ENCODE data around the gene IPO11. TPM values are rescaled to one million over a fixed set of nuclear protein-coding genes. Genes with fewer than 3 reads are reported as not detected.
"Not testable (repeated sequence)": the region's sequence is repeated elsewhere in the genome, so short reads cannot be mapped to it uniquely, and the experiment has no call there.

IPO11 gene
- total RNA-seq, 1 experiment from 2014 or later: 23.4 TPM

DNA sequence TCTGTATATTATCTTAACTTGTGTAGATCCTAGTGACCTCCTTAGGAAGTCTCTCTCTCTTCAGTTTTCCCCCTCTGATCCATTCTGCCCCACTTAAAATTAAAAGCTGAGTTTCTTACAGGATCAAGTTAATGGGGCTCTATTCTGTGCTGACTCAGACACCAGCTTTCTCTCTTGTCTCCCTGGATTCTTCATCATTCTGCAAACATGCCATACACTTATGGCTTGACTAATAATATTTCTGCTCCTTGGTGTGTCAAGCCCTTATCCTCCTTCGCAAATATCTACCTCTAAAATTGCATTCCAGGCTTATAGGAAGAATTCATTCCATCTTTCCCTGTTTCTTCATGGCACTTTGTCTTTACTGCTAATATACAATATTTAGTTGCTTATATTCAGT, 184.1 kb downstream of the IPO11 start:
- DNase-seq (ENCODE audit: low read depth): no peak

DNA sequence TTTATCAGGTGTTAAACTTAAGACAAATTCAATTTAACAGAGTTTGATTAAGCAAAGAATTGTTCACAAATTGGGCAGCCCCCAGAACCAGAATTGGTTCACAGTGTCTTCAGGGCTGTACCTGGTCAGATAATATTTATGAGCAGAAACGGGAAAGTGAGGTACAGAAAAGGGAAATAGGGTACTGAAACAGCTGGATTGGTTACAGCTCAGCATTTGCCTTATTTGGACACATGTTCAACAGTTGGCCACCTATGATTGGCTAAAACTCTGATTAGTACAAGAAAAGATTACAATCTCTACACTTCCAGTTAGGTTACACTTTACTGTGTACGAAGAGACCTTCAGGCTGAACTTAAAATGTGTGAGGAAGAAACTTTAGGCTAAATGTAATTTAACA, 184.8 kb downstream of the IPO11 start:
- no peak for DNase-seq (ENCODE audit: low read depth)

DNA sequence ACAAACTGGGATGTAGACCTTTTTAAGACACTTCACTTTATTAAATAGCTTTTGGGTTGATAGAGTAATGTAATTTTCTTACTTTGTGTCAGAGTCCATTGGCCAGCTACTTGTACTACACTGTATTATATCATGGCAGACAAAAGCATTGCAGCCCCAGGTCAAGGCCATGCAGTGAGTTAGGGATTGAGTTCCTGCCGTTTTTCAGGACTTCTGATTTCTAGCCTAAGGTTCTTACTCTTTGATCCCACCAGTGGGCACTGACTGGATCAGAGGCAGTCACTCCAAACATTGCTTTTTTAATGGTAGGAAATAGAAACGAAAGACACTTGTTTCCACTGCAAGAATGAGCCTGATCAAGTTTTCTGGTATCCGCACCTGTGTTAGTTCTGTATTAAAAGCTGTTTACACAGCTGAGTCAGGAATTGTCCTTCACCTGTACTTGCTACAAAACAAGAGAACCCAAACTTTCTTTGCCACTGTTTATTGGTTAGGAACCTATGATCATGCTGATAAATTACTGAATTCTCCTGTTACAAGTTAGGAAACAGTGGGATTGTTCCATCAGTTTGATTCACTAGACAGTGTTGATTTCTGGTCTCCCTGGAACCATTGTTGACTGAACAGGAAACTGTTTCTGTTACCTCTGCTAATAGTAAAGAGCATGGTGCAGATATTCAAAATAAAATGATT, 188.1 kb downstream of the IPO11 start:
- no peak for DNase-seq (ENCODE audit: low read depth)

DNA sequence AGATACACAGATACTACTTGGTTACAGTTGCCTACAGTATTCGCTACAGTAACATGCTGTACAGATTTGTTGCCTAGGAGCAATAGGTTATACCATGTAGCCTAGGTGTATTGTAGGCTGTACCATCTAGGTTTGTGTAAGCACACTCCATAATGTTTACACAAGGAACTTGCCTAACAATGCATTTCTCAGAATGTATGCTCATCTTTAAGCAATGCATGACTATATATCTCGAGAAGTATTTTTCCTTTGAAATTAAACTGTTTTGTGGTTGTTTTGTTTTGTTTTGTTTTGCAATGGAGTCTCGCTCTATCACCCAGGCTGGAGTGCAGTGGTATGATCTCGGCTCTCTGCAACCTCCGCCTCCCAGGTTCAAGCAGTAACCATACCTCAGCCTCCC, 191.4 kb downstream of the IPO11 start:
- DNase-seq (ENCODE audit: low read depth): no peak

DNA sequence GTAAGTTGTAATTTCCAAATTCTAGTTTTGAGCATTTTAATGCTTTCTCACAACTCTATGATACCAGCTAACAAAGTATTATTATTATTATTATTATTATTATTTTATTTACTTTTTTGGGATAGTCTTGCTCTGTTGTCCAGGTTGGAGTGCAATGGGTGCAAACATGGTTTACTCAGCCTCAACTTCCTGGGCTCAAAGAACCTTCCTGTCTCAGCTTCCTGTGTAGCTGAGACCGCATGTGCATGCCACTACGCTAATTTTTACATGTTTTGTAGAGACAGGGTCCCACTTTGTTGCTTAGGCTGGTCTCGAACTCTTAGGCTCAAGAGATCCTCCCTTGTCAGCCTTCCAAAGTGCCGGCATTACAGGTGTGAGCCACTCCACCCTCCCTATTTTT, 193.1 kb downstream of the IPO11 start:
- no peak for DNase-seq (ENCODE audit: low read depth)

DNA sequence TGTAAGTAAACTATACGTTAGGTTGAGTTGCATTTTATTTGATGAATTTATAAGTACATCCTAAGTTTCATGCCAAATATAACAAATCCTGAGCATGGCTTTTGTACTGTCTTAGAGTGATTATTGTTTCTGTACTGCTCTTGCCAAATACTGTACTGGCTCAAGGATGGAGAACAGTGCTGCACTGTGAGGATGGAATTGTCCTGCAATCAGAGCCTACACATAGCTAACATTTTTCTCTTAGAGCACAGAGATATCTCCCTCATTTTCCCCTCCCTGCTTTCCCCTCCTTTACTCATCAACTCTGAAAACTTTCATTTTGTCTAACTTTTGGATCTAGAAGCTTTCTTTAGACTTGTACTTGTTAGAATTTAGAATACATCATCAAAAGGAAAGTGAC, 194.3 kb downstream of the IPO11 start:
- no peak for DNase-seq (ENCODE audit: low read depth)

DNA sequence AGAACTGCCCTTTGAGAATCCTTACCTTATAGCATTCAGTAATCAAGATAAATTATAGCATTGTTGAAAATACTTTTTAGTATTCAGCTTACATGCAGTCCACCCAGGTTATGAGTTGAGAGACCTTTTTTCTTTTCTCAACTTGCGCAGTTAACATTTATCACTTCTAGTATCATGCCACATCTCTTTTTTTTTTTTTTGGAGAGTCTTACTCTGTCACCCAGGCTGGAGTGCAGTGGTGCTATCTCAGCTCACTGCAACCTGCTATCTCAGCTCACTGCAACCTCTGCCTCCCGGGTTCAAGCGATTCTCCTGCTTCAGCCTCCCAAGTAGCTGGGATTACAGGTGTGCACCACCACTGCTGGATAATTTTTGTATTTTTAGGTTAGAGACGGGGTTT, 195.1 kb downstream of the IPO11 start:
- no peak for DNase-seq (ENCODE audit: low read depth)

DNA sequence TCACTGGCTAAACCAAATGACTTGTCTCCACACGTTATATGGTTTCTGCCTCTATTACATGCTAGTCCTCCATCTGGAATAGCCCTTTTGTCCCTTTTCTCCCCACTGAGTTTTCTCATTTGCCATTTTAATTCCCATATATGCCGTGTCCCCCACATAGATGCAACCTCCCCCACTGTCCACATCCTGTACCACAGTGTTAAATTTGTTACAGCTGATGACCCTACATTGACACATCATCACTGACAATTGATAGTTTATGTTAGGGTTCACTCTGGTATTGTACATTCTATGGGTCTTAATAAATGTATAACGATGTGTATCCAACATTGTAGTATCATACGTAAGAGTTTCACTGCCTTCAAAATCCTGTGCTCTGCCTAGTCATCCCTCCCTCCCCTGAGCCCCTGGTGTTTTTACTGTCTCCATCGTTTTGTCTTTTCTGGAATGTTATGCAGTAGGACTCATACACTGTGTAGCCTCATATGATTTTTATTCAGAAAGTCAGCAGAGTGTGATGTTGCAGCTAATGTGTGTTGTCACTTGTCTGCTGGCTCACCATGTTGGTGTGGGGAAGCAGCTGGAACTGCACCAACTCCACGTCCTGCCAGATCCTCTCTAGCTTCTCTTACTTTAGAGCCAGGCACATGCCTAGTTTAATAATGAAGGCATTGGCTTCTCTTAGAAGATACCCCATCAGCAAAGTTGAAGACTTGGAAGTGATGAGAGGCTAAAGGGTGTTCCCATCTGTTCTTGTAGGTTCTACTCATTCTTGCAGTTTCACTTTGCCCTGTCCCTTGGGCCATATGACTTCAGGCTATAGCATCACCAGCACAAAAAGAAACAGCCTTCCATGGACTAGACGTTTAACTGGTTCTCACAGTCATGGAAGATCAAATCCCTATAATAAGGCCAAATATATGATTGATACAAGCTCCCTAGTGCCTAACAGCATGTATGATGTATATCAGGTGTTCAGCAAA, 196.3 kb downstream of the IPO11 start:
- DNase-seq (ENCODE audit: low read depth): no peak

DNA sequence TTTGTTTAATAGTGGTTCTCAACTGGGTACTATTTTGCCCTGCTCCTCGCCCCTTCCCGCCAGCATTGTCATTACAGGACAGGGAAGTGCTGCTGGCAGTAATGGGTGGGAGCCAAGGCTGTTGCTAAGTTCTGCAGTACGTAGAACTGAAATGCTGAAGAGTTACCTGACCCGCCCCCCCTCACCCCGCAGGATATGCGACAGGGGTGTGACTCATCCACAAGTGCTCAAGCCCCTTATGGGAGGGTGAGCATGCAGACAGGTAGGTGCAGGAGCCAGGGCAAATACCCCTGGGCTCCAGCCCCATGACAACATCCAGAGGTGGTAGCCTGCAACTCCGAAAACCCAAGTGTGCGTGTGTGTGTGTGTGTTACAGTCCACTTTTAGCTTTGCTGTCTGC, 201.8 kb downstream of the IPO11 start:
- DNase-seq (ENCODE audit: low read depth): no peak

DNA sequence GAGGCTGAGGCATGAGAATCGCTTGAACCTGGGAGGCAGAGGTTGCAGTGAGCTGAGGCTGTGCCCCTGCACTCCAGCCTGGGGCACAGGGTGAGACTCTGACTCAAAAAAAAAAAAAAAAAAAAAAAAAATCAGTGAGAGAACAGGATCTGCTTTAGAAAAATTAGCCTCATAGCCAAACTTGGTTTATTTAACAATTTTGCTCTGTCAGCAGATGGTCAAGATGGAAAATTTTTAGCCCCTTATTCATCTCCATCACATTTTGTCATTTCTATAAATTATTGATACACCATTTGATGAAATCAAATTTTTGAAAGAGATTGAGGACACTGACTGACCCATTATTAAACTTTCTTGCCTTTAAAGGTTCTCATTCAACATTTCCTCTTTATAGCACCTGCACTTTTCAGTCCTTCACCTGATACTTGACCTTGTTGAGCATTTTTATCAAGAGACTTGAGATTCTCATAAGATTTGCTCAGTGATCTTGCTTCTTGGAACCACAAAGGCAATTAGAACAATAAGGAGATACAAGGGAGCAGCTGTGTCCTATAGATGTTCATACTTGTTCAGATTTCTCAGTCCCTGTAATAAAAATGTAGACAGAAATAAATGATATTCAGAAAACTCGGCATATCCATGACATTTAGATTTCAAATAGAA, 204.2 kb downstream of the IPO11 start:
- DNase-seq (ENCODE audit: low read depth): no peak

DNA sequence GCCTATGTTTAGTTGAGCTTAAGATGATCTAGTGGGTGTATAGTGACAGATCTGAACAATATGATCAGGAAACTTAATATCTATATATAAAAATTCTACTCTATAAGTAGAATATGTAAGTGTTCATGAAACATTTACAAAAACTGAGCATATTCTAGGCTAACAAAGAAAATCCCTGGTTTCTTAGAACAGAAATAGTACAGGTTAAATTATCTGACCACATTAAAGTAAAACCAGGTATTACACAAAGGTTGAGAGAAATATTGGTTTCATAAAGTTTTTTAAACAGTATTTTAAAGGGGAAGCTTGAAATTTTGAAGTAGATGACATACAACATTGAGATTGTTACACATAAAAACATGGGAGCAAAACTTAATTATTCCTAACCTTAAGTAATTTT, 205.4 kb downstream of the IPO11 start:
- DNase-seq (ENCODE audit: low read depth): no peak

DNA sequence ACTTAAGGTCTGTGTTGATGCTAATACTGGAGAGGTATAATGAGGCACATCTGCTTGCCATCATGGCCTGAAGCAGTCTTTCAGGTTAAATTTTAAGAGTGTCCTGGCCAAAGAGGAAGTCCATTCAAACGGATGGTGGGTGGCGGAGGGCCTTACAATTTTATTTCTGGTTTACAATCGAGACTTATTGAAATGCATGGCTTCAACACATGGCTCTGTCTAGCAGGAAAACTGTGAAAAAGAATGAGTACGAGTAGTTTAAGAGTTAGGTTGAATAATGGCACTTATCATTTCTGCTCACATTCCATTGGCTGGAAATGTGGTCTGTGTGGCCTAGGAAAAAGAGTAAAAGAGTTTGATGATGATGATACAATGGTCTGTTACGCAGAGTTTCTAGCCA, 208.2 kb downstream of the IPO11 start:
- DNase-seq (ENCODE audit: low read depth): no peak

DNA sequence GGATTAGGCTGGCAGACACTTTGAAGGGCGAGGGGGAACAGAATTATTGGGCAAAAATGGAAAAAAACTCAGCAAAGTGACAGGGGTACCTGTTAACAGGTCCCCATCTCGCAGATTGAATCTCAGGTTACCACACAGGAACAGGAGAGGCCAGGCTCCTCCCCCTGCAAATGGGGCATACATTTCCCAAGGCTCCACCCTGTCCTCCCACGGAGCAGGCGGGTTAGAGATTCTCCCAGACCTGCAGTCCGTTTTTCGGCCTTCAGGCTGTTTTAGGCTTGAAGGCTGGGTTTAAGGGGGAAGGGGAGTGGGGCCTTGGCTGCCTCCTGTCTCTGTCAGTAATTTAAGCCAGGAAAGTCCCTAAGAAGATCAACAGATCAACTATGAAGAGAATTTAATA, 208.7 kb downstream of the IPO11 start:
- no peak for DNase-seq (ENCODE audit: low read depth)

DNA sequence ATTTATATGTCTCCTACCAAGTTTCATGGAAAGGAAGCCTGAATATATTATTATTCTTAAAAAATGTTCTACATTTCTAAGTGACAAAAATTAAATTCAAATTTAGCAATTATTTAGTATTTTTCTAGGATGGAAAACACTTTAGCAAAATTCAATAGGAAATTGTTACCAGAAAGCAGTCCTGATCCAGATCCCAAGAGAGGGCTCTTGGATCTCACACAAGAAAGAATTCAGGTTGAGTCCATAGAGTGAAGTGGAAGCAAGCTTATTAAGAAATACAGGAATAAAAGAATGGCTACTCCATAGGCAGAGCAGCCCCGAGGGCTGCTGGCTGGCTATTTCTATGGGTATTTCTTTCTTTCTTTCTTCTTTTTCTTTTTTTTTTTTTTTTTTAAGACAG, 210.7 kb downstream of the IPO11 start:
- DNase-seq (ENCODE audit: low read depth): no peak

DNA sequence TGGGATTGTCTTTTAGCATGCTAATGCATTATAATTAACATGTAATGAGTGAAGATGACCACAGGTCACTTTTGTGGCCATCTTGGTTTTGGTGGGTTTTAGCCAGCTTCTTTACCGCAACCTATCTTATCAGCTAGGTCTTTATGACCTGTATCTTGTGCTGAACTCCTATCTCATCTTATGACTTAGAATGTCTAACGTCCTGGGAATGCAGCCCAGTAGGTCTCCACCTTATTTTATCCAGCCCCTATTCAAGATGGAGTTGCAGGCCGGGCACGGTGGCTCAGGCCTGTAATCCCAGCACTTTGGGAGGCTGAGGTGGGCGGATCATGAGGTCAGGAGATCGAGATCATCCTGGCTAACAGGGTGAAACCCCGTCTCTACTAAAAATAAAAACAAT, 211.9 kb downstream of the IPO11 start:
- not testable (repeated sequence) for DNase-seq (ENCODE audit: low read depth)

DNA sequence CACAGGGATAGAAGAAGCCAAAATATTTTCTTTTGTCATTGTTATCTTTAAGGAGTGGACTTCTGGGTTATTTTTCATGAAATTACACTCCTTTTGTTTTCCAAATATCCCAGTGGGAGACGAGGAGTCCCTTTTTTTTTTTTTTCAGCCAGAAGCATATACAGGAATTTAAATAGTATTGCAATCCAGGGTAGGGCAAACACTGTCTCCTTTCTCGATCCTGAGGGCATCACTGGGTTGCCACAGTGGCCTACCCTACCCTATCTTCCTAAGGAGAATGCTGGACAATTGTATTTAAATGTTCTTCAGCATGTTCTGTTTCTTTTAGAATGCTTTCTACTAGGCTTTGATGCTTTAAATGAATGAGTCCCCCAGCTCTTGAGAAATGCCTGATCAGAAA, 214.0 kb downstream of the IPO11 start:
- DNase-seq (ENCODE audit: low read depth): no peak

DNA sequence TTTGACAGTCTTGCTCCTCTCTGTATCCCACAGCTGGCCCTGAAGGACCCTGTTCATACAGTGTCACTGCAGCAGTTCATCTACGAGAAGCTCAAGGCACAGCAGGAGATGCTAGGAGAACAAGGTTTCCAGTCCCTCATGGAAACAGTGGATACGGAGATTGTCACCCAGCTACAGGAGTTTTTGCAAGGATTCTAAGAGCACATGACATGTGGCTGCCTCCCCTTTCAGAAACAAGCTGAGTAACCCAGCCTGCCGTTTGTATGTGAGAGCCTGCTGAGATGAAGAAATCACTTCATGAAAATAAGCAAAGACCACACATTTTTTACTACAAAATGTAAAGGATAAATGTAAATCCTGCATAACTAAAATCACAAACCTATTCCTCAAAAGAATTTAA, 214.6 kb downstream of the IPO11 start:
- DNase-seq (ENCODE audit: low read depth): no peak

DNA sequence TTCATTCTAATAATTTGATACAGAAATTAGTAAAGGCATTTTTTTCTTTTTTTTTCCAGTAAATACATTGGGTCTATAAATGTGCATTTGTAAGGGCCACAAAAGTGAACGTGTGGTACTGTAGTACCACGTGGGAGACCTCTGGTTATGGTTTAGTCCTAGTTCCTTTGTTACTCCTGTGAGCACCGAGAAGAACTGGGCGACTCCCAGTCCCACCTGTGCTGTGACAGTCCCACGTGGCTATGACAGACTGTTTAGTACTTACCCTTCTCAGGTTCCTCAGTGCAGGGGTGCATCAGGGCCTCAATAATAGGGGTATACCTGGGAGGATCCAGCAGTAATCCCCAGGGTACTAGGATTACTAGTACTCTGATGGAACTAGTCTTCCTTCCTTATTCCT, 215.3 kb downstream of the IPO11 start:
- DNase-seq (ENCODE audit: low read depth): no peak

DNA sequence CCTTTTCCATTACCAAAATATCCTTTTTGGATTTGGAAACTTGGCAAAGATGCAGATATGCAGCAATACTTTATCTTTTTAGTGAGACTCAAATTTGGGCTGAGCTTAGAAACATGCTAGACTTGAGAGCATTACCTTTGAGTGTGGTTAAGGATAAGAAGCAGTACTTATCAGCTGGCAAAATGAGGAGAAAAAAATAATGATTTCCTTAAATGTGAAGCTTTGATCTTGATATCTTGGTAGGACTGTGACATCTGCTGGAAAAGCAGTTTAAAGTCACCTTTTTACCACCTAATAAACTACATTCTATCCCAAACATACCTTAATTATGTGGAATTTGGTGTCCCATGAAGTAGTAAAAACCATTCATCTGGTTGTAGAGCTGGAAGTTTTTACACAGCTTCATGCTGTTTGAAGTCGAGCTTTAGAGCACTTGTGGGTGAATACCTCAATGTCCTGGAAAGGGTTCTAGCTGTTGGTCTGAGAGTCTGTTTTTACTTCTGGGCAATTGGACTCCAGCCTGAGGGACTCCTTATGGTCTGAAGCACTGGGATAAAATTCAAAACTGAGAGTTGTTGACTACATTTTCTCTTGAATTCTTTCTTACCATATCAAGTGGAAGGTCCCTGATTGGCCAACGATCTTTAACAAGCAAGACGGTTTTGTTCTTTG, 219.5 kb downstream of the IPO11 start:
- no peak for DNase-seq (ENCODE audit: low read depth)

DNA sequence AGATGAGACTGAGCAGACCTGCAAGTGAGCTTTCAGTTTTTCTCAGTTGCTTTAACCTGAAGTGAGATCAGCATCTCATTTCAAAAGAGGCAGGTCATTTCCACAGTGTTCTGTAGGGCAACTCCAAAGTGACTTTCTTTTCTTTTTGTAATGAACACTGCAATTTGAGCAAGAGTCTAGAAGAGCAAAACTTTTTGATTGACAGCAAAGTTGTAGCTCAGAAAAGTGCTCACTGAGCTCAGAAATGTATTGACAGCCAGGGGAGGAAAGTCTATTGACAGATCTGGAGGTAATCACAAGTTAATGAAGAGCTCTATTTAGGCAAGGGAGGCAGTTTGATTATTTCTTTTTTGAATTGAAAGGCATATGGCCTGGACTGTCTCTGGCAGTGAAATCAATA, 220.7 kb downstream of the IPO11 start:
- DNase-seq (ENCODE audit: low read depth): no peak

DNA sequence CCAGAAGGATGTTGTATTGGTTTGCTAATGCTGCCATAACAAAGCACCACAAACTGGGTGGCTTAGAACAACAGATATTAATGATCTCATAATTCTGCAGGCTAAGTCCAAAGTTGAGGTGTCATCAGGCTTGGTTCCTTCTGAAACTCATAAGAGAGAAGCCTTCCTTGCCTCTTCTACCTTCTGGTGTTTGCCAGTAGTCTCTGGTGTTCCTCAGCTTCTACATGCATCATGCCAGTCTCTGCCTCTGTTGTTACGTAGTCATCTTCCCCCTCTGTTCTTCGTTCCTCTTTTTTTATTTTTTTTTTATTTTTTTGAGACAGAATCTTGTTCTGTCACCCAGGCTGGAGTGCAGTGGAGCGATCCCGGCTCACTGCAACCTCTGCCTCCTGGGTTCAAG, 227.9 kb downstream of the IPO11 start:
- DNase-seq (ENCODE audit: low read depth): no peak

DNA sequence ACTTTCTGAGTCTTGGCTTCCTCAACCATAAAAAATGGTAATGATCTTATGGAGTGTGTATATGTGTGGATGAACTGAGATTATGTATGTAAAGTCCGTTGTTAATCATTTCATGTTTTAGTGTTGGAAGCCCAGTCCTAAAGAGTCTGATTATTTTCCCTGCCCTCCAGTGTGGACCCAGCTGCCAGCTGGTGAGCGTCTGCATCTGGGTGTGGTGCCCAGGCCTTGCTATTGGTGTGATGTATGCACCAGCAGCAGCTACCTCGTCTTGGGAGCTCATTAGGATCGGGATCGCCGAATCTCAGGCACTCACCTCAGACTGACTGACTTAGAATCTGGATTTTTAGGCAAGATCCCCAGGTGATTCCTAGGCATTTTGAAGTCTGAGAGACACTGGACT, 229.9 kb downstream of the IPO11 start:
- no peak for DNase-seq (ENCODE audit: low read depth)

Measured in HT1080 (cell line).